Measurements from ENCODE around the gene SLC5A10. TPM values are rescaled to one million over a fixed set of nuclear protein-coding genes. Genes with fewer than 3 reads are reported as not detected.
"Not testable (repeated sequence)": the region's sequence is repeated elsewhere in the genome, so short reads cannot be mapped to it uniquely, and the experiment has no call there.

The SLC5A10 gene
- total RNA-seq, 2 experiments from 2014 or later: not detected

- H3K27me3 Mint-ChIP-seq; H3K4me1 Mint-ChIP-seq; POLR2A ChIA-PET; H3K36me3 Mint-ChIP-seq (ENCODE audit: low read depth); H3K9me3 Mint-ChIP-seq; H3K27ac Mint-ChIP-seq; DNase-seq; H3K4me3 Mint-ChIP-seq; CTCF ChIA-PET: not testable (repeated sequence)
Measured at GRCh38 chr17:19042369-19042768, 90.4 kb downstream of the SLC5A10 start.

- CTCF ChIA-PET; POLR2A ChIA-PET; H3K36me3 Mint-ChIP-seq (ENCODE audit: low read depth); H3K4me1 Mint-ChIP-seq; H3K27me3 Mint-ChIP-seq; H3K9me3 Mint-ChIP-seq; H3K4me3 Mint-ChIP-seq; H3K27ac Mint-ChIP-seq; DNase-seq: not testable (repeated sequence)
Measured at GRCh38 chr17:19043032-19043431, 91.1 kb downstream of the SLC5A10 start.

GRCh38 chr17:19044643-19045042 lies 92.7 kb downstream of the SLC5A10 start:
- POLR2A ChIA-PET; CTCF ChIA-PET; DNase-seq; H3K36me3 Mint-ChIP-seq (ENCODE audit: low read depth); H3K27ac Mint-ChIP-seq; H3K9me3 Mint-ChIP-seq; H3K4me3 Mint-ChIP-seq; H3K4me1 Mint-ChIP-seq; H3K27me3 Mint-ChIP-seq: not testable (repeated sequence)

GRCh38 chr17:19046782-19047375 lies 94.9 kb downstream of the SLC5A10 start, which contains the start of gene GRAP:
Gene GRAP, minus strand, starts transcription at chr17:19046957. Its CDS starts 31 bp downstream, at chr17:19046926.
- H3K27ac Mint-ChIP-seq; POLR2A ChIA-PET; DNase-seq; H3K9me3 Mint-ChIP-seq; H3K27me3 Mint-ChIP-seq; H3K36me3 Mint-ChIP-seq (ENCODE audit: low read depth); CTCF ChIA-PET; H3K4me3 Mint-ChIP-seq; H3K4me1 Mint-ChIP-seq: not testable (repeated sequence)

- H3K9me3 Mint-ChIP-seq; H3K4me1 Mint-ChIP-seq; CTCF ChIA-PET; DNase-seq; H3K27me3 Mint-ChIP-seq; H3K36me3 Mint-ChIP-seq (ENCODE audit: low read depth); H3K4me3 Mint-ChIP-seq; POLR2A ChIA-PET; H3K27ac Mint-ChIP-seq: not testable (repeated sequence)
Measured at GRCh38 chr17:19047510-19047909, 95.5 kb downstream of the SLC5A10 start.

- DNase-seq; H3K9me3 Mint-ChIP-seq; H3K4me3 Mint-ChIP-seq; H3K4me1 Mint-ChIP-seq; H3K36me3 Mint-ChIP-seq (ENCODE audit: low read depth); CTCF ChIA-PET; POLR2A ChIA-PET; H3K27ac Mint-ChIP-seq; H3K27me3 Mint-ChIP-seq: not testable (repeated sequence)
Measured at GRCh38 chr17:19048826-19049225, 96.9 kb downstream of the SLC5A10 start.

- H3K9me3 Mint-ChIP-seq; CTCF ChIA-PET; H3K27ac Mint-ChIP-seq; H3K36me3 Mint-ChIP-seq (ENCODE audit: low read depth); H3K4me1 Mint-ChIP-seq; H3K27me3 Mint-ChIP-seq; POLR2A ChIA-PET; DNase-seq; H3K4me3 Mint-ChIP-seq: not testable (repeated sequence)
Measured at GRCh38 chr17:19055447-19055846, 103.5 kb downstream of the SLC5A10 start.

GRCh38 chr17:19062009-19062717 lies 110.2 kb downstream of the SLC5A10 start:
- H3K27me3 Mint-ChIP-seq; H3K9me3 Mint-ChIP-seq; POLR2A ChIA-PET; H3K4me3 Mint-ChIP-seq; H3K36me3 Mint-ChIP-seq (ENCODE audit: low read depth); H3K4me1 Mint-ChIP-seq; CTCF ChIA-PET; H3K27ac Mint-ChIP-seq: not testable (repeated sequence)
- peak; percentile 80 for DNase-seq

GRCh38 chr17:19062718-19063325 lies 110.9 kb downstream of the SLC5A10 start:
- POLR2A ChIA-PET; H3K27ac Mint-ChIP-seq; H3K36me3 Mint-ChIP-seq (ENCODE audit: low read depth); CTCF ChIA-PET; H3K27me3 Mint-ChIP-seq; H3K9me3 Mint-ChIP-seq; DNase-seq; H3K4me3 Mint-ChIP-seq; H3K4me1 Mint-ChIP-seq: not testable (repeated sequence)

GRCh38 chr17:19063326-19063956 lies 111.5 kb downstream of the SLC5A10 start:
- CTCF ChIA-PET; POLR2A ChIA-PET; H3K9me3 Mint-ChIP-seq; H3K27me3 Mint-ChIP-seq; H3K36me3 Mint-ChIP-seq (ENCODE audit: low read depth); H3K4me1 Mint-ChIP-seq: not testable (repeated sequence)
- Mint-ChIP-seq H3K4me3 (peak overlapping the region; percentile 46), H3K27ac (peak overlapping the region; percentile 82)
- DNase-seq: peak; percentile 86

GRCh38 chr17:19064378-19064777 lies 112.4 kb downstream of the SLC5A10 start:
- H3K4me3 Mint-ChIP-seq; CTCF ChIA-PET; H3K27me3 Mint-ChIP-seq; H3K4me1 Mint-ChIP-seq; H3K36me3 Mint-ChIP-seq (ENCODE audit: low read depth); H3K9me3 Mint-ChIP-seq: not testable (repeated sequence)
- DNase-seq: peak; percentile 16
- POLR2A ChIA-PET: interaction anchor here (0.5 kb wide), 1 partner anchor 701 kb away, joined by 4 read pairs; the partner anchor contains the start of gene SHMT1
- peak overlapping the region; percentile 62 for H3K27ac Mint-ChIP-seq

- H3K36me3 Mint-ChIP-seq (ENCODE audit: low read depth); H3K9me3 Mint-ChIP-seq; CTCF ChIA-PET; DNase-seq; POLR2A ChIA-PET; H3K27ac Mint-ChIP-seq; H3K4me1 Mint-ChIP-seq; H3K27me3 Mint-ChIP-seq; H3K4me3 Mint-ChIP-seq: not testable (repeated sequence)
Measured at GRCh38 chr17:19070318-19071168, 118.6 kb downstream of the SLC5A10 start.

Data from activated CD4-positive, alpha-beta memory T cell treated with anti-CD3 and anti-CD28 coated beads, Interleukin-2, amount 10 ng/mL, durations not matched to agents 7 days and 5 days (primary cell).